Globus pallidus (tissue), 1 donor: ENCODE results near the gene ANKRD36C.
"Not testable (repeated sequence)": the region's sequence is repeated elsewhere in the genome, so short reads cannot be mapped to it uniquely, and the experiment has no call there.

ENCODE experiments used
- DNase-seq: peaks from one replicate; pipeline ENCODE4 v3.0.0-alpha.2; 2015; ENCODE audit warnings: low spot score

ANKRD36C gene

GRCh38 chr2:96006248-96006647, 14.6 kb upstream of the ANKRD36C start:
- not testable (repeated sequence) for DNase-seq

GRCh38 chr2:95992520-95993272, 1.1 kb upstream of the ANKRD36C start:
- DNase-seq = peak; percentile 56

DNA sequence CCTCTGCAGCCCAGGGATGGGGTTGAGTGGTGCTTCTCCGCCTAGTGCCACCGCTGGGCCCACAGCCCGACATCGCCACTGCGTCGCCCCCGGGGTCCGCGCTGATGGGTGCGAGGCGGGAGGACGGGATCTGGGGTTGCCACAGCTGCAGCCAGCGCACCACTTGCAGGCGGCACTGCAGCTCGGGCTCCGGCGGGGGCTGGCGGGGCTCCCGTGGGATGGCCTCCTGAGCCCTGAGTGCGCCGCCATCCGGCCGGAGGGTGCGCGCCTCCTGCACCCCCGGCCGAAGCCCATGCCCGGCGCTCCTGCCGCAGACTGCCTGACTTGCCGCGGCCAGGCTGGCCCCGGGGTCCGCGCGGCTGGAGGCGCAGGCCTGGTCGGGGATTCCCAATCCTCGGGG, 478 bp upstream of the ANKRD36C start:
- DNase-seq = not testable (repeated sequence)

- not testable (repeated sequence) for DNase-seq
Measured at GRCh38 chr2:95990884-95991283, 740 bp downstream of the ANKRD36C start.

DNA sequence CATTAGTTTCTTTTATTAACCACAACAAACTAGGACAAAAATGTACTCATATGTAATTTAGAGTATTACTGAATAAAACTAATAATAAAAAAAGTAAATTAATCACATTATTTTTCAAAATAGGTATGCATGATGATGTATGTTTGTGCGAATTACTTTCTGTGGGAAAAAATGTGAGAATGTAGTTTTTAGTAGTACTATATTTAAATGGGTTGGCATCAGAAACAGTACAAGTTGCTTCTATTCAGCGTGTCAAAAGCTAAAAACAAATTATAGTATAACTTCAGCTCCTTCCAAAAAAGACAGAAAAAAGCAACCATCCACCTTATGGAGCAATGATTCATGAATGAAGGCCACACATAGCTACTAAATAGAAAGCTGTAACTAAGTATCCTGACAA, 40.0 kb downstream of the ANKRD36C start:
- not testable (repeated sequence) for DNase-seq

DNA sequence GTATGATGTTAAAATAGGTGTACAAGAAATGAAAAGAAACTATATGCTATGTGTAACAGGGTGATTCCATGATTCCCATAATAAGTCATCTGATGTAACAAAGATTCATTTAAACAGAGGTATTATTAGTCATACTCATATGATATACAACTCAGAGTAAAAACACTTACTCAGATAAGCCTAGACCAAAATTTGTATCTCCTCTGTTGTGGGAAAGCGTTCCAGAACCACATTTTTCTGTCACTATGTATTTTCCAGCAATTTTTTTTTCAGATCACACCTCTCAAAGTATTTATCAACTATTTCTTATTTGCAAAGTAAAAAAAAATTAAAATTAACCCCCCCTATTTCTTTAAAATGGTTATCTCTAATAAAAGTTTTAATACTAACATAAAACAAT, 43.6 kb downstream of the ANKRD36C start:
- not testable (repeated sequence) for DNase-seq

- not testable (repeated sequence) for DNase-seq
Measured at GRCh38 chr2:95939947-95940346, 51.7 kb downstream of the ANKRD36C start.

DNA sequence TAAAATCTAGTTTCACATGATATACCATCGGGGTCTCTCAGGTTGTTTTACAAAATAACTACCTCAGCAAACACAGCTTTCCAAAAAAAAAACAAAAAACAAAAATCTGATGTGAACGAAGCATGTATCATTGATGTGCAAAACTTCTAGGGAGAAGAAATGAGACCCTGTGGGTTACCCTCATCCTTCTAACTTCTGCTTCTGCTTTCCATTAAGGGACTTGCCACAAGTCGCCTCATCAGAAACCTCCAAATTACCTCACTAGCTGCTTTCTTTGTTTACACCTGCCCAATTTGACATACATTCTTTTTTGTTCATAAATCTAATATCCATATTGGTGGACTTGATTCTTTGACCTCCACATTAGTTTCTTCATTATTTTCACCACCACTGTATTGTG, 60.9 kb downstream of the ANKRD36C start:
- not testable (repeated sequence) for DNase-seq

GRCh38 chr2:95917007-95917406, 74.6 kb downstream of the ANKRD36C start:
- not testable (repeated sequence) for DNase-seq

- DNase-seq = not testable (repeated sequence)
Measured at GRCh38 chr2:95915131-95915530, 76.5 kb downstream of the ANKRD36C start.

- DNase-seq = peak; percentile 8
Measured at GRCh38 chr2:95911431-95911830, 80.2 kb downstream of the ANKRD36C start.

DNA sequence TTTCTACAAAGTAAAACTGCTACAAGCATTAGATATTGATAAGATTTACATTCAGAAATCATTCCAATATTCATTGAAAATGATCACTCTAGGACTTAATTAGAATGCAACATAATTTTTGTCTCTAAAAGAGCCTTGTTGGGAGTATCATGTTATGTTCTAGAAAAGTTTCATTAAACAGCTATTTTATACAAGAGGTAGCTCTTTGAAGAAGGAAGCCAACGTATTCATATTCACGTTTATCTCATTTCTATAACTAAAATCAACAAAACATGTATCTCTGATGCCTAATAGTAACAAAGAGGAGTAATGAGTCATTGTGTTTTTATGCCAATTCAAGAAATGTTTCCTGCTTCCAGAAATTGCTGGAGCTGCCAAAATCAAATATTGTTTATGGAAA, 97.2 kb downstream of the ANKRD36C start:
- DNase-seq = not testable (repeated sequence)

GRCh38 chr2:95867929-95868328, 123.7 kb downstream of the ANKRD36C start:
- not testable (repeated sequence) for DNase-seq

DNA sequence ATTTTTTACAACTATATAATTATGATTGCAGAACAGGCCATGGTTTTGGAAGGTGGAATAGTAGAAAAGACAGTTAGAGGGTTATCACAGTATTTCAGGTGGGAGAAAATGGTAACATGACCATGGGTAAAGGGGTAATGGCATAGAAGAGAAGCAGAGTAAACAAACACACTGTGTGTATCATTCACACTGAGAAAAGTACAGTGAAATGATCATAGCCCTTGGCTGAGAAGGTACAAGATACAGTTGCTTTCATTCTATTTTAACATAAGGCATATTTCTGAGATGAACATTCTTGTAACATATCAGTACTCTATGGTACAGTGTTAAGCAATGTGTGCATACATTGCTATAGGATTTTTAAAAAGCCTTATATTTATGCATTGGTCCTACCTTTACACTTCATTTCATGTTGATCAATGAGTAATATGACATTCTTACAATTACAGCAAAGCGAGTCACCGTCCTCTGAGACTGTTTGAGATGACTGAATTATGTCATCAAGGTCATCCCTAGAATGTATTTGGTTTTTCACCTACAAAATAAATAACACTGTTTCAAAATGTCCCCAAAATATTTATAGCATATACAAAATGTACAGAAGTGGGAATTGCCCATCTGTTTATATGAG, 124.5 kb downstream of the ANKRD36C start:
- DNase-seq = not testable (repeated sequence)

DNA sequence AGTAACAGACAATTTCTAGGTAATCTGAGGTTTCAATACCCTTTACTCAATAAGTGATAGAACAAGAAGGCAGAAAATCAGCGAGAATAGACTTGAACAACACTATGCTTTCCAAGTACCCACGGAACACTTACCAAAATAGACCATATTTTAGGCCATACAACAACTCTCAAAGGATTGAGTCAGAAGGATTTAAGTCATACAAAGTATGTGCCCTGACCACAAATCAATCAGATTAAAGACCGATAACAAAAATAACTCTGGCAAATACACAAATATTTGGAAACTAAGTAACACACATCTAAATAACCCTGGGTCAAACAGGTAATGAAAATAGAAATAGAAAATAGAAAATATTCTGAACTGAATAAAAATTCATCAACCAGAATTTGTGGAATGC, 129.5 kb downstream of the ANKRD36C start:
- not testable (repeated sequence) for DNase-seq

GRCh38 chr2:95836151-95836550, 155.5 kb downstream of the ANKRD36C start:
- no peak for DNase-seq

GRCh38 chr2:95834077-95835013, 157.3 kb downstream of the ANKRD36C start:
- DNase-seq = not testable (repeated sequence)

DNA sequence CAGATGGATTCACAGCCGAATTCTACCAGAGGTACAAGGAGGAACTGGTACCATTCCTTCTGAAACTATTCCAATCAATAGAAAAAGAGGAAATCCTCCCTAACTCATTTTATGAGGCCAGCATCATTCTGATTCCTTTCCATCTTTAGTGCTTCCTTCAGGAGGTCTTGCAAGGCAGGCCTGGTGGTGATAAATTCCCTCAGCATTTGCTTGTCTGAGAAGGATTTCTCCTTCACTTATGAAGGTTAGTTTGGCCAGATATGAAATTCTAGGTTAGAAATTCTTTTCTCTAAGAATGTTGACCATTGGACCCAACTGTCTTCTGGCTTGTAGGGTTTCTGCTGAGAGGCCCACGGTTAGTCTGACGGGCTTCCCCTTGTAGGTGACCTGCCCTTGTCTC, 167.4 kb downstream of the ANKRD36C start:
- DNase-seq = not testable (repeated sequence)

- not testable (repeated sequence) for DNase-seq
Measured at GRCh38 chr2:95817521-95817920, 174.1 kb downstream of the ANKRD36C start.

DNA sequence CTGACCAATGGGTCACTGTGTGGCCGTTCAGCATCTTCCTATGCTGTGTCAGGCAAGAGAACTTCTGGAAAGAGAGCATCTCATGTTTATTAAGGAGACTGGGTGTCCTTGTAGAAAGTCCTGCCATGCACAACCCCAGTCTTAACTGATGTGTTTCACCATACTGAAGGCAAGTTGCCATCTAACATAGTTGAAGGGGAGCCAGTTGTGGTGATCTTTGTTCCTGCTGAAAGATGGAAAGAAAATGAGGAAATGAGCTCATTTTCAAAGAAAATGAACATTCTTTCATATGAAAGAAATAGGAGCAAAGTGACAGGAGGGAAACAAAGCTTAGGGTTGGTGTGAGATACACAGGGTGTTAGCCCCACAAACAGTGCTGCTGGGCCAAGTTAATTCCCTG, 178.3 kb downstream of the ANKRD36C start:
- DNase-seq = not testable (repeated sequence)

DNA sequence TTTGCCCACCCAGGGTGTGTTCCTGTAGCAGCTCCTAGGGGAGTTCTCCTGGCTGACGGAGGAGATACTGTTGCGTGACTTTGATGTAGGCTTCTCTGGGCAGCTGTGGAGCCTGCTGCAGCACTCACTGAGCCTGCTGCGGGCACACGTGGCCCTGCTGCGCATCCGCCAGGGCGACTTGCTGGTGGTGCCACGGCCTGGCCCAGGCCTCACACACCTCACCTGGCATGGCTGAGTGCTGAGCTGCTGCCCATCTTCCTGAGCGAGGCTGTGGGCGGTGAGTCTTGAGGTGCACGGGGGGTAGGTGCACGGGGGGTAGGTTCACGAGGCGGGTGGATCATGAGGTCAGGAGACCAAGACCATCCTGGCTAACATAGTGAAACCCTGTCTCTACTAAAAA, 191.7 kb downstream of the ANKRD36C start:
- no peak for DNase-seq
